GM21723 (cell line): ENCODE results near the gene APEX2.
A peak's percentile ranks its signal among the peaks of the same experiment; 100 is the strongest.
"Not testable (repeated sequence)": the region's sequence is repeated elsewhere in the genome, so short reads cannot be mapped to it uniquely, and the experiment has no call there.

Experiments used
- ATAC-seq: cut with Tn5 transposase; IDR thresholded peaks from one replicate; pipeline ENCODE4 v1.9.1; 2021; ENCODE audit warnings: mild to moderate bottlenecking, moderate library complexity; ENCODE audit not compliant: unreplicated experiment

APEX2 gene, protein sequence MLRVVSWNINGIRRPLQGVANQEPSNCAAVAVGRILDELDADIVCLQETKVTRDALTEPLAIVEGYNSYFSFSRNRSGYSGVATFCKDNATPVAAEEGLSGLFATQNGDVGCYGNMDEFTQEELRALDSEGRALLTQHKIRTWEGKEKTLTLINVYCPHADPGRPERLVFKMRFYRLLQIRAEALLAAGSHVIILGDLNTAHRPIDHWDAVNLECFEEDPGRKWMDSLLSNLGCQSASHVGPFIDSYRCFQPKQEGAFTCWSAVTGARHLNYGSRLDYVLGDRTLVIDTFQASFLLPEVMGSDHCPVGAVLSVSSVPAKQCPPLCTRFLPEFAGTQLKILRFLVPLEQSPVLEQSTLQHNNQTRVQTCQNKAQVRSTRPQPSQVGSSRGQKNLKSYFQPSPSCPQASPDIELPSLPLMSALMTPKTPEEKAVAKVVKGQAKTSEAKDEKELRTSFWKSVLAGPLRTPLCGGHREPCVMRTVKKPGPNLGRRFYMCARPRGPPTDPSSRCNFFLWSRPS

GRCh38 chrX:54999717-55000598, at the start of gene APEX2:
Gene APEX2 (plus strand): TSS chrX:55000363. CDS start chrX:55000423, 60 bp downstream.
- ATAC-seq: peak; percentile 94

DNA sequence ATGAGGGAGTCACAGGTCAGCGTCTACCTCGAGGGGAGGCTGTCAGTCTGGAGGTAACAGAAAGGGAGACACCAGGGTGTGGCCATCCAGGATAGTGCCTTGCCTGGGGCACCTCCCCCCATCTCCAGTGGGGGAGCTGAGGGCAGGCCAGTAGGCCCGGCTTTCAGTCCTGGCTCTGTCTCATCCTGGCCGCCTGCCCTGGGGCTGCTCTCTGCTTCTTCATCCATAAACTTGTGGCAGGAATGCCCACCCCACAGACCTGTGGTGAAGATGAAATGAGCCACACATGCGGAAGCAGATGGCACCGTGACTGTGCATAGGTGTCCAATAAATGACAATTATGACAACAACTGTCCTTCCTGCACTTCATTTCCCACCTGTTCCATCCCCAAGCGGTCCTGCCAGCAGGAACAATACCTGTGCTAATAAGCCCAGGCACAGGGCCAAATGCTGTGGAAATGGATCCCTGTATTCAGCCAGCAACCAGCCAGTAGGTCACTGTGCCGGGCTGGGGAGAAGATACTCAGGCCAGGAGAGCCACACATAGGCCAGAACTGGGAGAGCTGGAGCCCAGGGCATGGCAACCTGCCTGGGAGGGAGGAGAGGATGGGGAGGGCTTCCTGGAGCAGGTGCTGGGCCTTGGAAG, 49.3 kb upstream of the APEX2 start:
- ATAC-seq: no peak

GRCh38 chrX:54961750-54962149, 38.4 kb upstream of the APEX2 start:
- no peak for ATAC-seq

GRCh38 chrX:54964766-54965497, 35.2 kb upstream of the APEX2 start:
- no peak for ATAC-seq

GRCh38 chrX:54977387-54977786, 22.8 kb upstream of the APEX2 start:
- ATAC-seq: no peak

DNA sequence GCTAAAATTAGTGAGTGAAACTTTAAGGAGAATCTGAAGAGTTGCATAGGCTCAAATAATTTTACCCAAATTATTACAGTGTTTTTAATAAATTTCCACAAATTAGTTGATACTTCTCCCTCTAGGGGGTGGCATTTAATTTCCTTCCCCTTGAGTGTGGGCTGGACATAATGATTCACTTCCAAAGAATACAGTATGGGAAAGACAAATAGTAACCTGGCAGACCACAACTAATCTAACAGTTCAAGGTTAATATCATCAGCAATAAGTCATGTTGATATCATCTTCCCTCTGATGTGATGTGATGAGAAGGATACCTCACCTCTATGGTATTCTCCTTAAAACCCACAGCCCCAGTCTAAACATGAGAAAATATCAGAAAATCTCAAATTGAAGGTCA, 21.7 kb upstream of the APEX2 start:
- no peak for ATAC-seq

DNA sequence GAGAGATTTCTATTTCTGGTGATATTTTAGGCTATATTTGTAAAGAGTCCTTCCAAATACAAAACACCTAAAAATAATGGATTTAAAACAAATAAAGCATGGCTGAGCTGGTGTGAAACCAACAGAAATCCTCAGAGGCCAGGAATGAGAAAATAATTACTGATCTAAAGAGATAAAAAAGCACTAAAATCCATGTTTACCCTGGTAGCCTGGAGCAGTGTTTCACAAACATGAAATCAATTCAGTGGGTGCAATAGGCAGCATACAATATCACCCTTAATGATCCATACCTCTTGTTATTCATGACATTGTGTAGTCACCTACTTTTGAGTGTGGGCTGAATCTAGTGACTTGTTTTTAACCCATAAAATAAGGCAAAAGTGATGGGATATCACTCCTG, 20.7 kb upstream of the APEX2 start:
- ATAC-seq: no peak

DNA sequence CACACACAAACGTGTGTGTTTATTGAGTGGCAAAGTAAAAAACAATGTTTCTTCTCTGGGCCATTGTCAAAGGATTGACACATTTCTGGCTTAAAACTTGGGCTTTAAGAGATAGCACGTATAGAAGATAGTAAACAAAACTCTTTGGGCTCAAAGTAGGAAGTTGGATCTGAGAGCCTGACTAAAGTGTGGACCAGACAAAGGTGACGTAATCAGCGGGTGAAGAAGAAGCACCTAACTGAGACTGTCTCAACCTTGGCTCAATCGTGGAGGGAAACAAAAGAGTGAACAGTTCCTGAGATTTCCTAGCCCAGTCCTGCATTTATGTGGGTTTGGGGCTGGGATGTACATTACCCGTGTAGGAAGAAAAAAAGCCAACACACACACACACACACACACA, 19.8 kb upstream of the APEX2 start:
- ATAC-seq: no peak

- ATAC-seq: not testable (repeated sequence)
Observed at GRCh38 chrX:54983306-54983705, 16.9 kb upstream of the APEX2 start.

DNA sequence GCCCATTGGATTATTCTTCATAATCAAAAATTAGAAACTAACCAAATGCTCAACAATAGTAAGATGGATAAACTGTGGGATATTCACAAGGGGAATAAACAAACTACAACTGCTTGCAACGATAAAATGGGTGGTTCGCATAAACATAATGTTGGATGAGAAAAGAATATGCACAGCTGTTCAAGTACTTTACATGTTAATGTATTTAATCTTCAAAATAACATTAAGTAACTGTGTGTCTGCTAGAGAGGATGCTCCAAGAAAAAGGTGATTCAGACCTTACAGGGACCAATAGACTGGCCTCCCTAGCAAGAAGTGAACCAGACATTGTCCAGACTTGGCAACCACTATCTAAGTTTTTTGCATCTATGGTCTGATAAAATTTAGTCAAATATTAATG, 8.5 kb upstream of the APEX2 start:
- ATAC-seq: no peak

DNA sequence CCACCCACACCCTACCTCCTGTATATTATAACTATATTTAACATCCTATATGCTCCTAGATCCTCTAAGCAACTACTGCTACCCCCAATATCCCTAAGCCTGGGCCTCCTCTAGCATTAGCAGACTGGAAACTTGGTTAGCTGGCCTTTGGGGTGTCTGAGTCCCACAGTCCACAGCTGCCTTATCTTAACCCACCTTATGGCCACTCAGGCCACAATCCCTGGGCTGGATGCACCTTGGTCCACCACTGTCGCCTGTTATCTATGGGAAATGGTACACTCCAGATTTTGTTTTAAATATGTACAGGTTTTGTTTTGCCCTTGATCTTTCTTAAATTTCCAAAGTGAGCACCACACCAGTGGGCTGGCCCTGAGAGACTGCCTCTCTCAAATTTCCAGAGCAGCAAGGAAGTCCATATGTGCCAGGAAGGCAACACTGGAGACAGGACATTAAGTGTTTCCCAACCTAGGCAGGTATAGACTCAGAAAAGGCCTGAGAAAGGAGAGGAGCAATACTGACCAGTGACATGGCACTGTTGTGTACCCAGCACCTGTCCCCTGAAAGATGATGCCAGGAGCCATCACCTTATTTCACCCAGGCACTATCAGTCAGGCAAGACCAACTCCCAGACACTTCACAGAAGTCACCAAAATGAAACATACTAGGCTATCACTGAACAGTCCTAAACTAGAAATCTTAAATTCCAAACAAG, 7.1 kb upstream of the APEX2 start:
- no peak for ATAC-seq

- ATAC-seq: no peak
Observed at GRCh38 chrX:54994099-54994498, 6.1 kb upstream of the APEX2 start, which contains the start of gene PFKFB1. Gene PFKFB1 (minus strand): TSS chrX:54994188. CDS start chrX:54994007, 181 bp downstream.

DNA sequence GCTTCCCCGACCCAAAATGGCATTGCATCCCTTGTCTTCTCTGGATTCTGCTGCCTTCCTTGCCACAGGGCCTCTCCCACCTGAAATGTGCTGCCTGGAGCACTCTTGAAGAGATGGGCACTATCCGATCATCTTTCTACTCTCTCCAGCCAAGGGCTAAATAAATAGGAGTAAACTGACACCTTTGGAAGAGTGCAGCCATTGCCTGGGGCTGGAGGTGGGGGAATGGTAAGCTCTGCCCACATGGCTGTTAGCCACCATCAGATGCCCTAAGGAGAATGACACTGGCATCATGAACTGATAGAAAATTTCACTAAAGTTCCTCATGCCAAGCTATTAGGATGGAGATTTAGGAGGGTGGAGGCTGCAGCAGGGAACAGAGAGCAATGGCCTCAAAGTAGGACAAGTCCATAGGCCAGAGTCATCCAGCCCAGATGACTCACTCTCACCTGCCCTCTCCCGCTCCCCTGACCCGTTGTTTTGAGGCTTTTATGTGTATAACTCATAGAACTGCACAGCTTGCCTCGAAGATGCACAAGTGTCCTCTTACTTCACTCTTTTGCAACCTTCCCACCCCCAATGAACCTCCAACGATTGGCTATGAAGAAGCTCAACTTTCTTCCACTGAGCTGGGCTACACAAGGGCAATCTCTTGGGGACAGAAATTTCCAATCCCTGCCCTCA, 5.4 kb upstream of the APEX2 start:
- ATAC-seq: no peak

DNA sequence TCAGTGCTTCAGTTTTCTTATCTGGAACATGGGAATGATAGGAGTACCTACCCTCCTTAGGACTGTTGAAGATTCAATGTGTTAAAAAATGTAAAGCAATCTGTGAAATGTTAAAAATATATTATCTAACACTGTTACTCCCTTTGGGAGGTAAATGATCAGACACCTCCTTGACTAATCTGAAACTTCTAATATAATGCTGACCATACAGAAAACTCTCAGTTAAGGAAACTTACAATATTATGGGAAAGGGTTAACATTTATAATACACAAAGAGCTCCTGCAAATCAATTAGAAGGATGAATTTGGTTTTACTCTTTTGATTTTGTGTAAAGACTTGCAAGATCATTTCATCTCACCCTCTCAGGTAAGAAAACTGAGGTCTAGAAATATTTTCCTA, 4.5 kb upstream of the APEX2 start:
- ATAC-seq: no peak

DNA sequence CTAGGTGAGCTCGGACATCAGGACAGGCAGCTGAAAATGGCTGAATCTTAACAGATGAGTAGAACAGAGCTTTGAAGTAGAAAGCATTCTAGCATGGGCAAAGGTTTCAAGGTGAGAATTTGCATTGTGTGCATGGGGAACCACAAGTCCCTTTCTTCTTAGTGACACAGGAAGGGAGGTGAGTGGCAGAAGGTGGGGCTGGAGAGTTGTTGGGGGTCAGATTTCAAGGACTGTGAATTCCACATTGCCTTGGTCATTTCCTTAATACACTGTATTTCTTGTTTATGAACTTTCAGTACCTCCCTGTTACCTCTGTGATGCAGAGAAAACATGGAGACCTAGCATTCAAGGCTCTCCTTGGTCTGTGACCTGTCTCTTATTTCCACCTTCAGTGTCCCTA, 4.1 kb downstream of the APEX2 start:
- no peak for ATAC-seq

GRCh38 chrX:55005256-55005655, 5.1 kb downstream of the APEX2 start:
- ATAC-seq: no peak

DNA sequence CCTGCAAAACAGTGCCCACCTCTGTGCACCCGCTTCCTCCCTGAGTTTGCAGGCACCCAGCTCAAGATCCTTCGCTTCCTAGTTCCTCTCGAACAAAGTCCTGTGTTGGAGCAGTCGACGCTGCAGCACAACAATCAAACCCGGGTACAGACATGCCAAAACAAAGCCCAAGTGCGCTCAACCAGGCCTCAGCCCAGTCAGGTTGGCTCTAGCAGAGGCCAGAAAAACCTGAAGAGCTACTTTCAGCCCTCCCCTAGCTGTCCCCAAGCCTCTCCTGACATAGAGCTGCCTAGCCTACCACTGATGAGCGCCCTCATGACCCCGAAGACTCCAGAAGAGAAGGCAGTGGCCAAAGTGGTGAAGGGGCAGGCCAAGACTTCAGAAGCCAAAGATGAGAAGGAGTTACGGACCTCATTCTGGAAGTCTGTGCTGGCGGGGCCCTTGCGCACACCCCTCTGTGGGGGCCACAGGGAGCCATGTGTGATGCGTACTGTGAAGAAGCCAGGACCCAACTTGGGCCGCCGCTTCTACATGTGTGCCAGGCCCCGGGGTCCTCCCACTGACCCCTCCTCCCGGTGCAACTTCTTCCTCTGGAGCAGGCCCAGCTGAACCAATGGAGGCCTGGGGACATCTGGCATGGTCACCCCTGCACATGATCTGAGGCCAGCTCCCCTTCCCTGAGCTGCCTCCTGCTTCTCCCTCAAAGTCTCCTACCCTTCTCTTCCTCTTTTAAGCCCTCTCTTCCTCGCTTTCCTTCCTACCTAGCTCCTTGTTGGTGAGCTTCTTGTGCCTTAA, 6.9 kb downstream of the APEX2 start:
- no peak for ATAC-seq

- ATAC-seq: no peak
Observed at GRCh38 chrX:55007656-55008055, 7.5 kb downstream of the APEX2 start.
